T-cell (primary cell): ENCODE results near the gene OPA3. TPM values are rescaled to one million over a fixed set of nuclear protein-coding genes. Genes with fewer than 3 reads are reported as not detected.
A peak's percentile ranks its signal among the peaks of the same experiment; 100 is the strongest.
"Not testable (repeated sequence)": the region's sequence is repeated elsewhere in the genome, so short reads cannot be mapped to it uniquely, and the experiment has no call there.

Source experiments
- ATAC-seq, 4 experiments: fragments of 200-7000 bp in 3 of 4; fragments of 150-1000 bp in 1 of 4; cut with Tn5 transposase; replicated peaks in 1 of 4; 1 replicate in 3 of 4; 2 replicates in 1 of 4; pipeline ENCODE4 v1.10.0; 2021; ENCODE audit warnings: moderate library complexity in 3 of 4, mild to moderate bottlenecking in 2 of 4, moderate number of reproducible peaks in 1 of 4
- CTCF ChIA-PET, 2 donors: fragments of 300-600 bp; sonication (Branson Sonifier 250); formaldehyde crosslinking; loops; one replicate each; lab custom pipeline; 2022; ENCODE audit warnings: antibody characterized with exemption in 2 of 2; lab: Charles Lee
- POLR2A ChIA-PET, 2 donors: fragments of 300-600 bp; sonication (Branson Sonifier 250); formaldehyde crosslinking; loops; one replicate each; lab custom pipeline; 2022; ENCODE audit warnings: antibody characterized with exemption in 2 of 2; lab: Charles Lee
- DNase-seq, 35 experiments: peaks; one replicate each; pipeline versions ENCODE4 v3.0.0 to v3.0.0-alpha.2; 2013 to 2023
- H3K27ac ChIP-seq: one replicate; pipeline ENCODE4 v1.5.1; 2013; ENCODE audit warnings: low read length
- H3K27me3 ChIP-seq, 2 experiments: replicated peaks in 1 of 2; 1 replicate in 1 of 2; 2 replicates in 1 of 2; pipeline versions ENCODE4 v1.6.1 to v1.7.0; 2013; ENCODE audit warnings: low read length in 1 of 2, mixed read lengths in 1 of 2; ENCODE audit not compliant: control insufficient read depth in 2 of 2, insufficient read depth in 2 of 2; ENCODE audit errors: extremely low read depth in 1 of 2
- H3K36me3 ChIP-seq, 2 donors: 1 replicate in 1 of 2; 2 replicates in 1 of 2; pipeline versions ENCODE4 v1.6.1 to v1.7.0; 2013; ENCODE audit warnings: low read length in 1 of 2; ENCODE audit not compliant: control insufficient read depth in 2 of 2, insufficient read depth in 1 of 2; ENCODE audit errors: extremely low read depth in 1 of 2
- H3K4me1 ChIP-seq, 2 experiments: 1 replicate in 1 of 2; 2 replicates in 1 of 2; pipeline versions ENCODE4 v1.6.1 to v1.7.0; 2013; ENCODE audit warnings: low read length in 2 of 2, mixed read lengths in 1 of 2; ENCODE audit not compliant: insufficient read depth in 2 of 2, control insufficient read depth in 1 of 2; ENCODE audit errors: extremely low read depth in 1 of 2
- H3K4me3 ChIP-seq, 2 donors: 1 replicate in 1 of 2; 2 replicates in 1 of 2; pipeline versions ENCODE4 v1.5.1 to v1.7.0; 2013; ENCODE audit warnings: mild to moderate bottlenecking in 2 of 2, low read length in 1 of 2, moderate library complexity in 1 of 2; ENCODE audit not compliant: control insufficient read depth in 1 of 2; ENCODE audit errors: extremely low read depth in 1 of 2
- H3K9me3 ChIP-seq: 2 replicates; pipeline ENCODE4 v1.7.0; 2013
- H3K27ac Mint-ChIP-seq, 2 donors: one replicate each; pipeline ENCODE4 v1.8.0; 2020 to 2021; ENCODE audit warnings: mild to moderate bottlenecking in 2 of 2, mixed read lengths in 2 of 2
- H3K27me3 Mint-ChIP-seq, 2 donors: one replicate each; pipeline ENCODE4 v1.8.0; 2021 to 2022; ENCODE audit warnings: mixed read lengths in 2 of 2
- H3K36me3 Mint-ChIP-seq: one replicate; pipeline ENCODE4 v1.8.0; 2021; ENCODE audit warnings: mixed read lengths
- H3K4me1 Mint-ChIP-seq, 3 donors: one replicate each; pipeline ENCODE4 v1.8.0; 2020 to 2022; ENCODE audit warnings: mixed read lengths in 3 of 3, mild to moderate bottlenecking in 1 of 3
- H3K4me3 Mint-ChIP-seq, 3 donors: one replicate each; pipeline ENCODE4 v1.8.0; 2020 to 2022; ENCODE audit warnings: mild to moderate bottlenecking in 3 of 3, mixed read lengths in 3 of 3, moderate library complexity in 3 of 3
- H3K9me3 Mint-ChIP-seq, 3 donors: one replicate each; pipeline ENCODE4 v1.8.0; 2020 to 2022; ENCODE audit warnings: mixed read lengths in 3 of 3
- WGBS: methylation state at CpG from one replicate; pipeline ENCODE4 v1.1.5; 2013; ENCODE audit warnings: missing lambda C conversion rate; ENCODE audit not compliant: insufficient coverage; 5-methylcytosine and 5-hydroxymethylcytosine counted together
- total RNA-seq, 35 experiments: library from RNA in 6 of 35; stranded (reverse) in 6 of 35; fragments of 120-200 nt in 1 of 35; gene quantifications; one replicate each; pipeline versions ENCODE4 v1.2.1 to v1.2.4 and lab custom pipeline; 2013 to 2026

Gene OPA3
- total RNA-seq (10 to 100 TPM in 2 of 5 donors, 1 to 10 TPM in 3; 7.9 to 11.4 (median 9.6) TPM), total RNA-seq (lab: John Stamatoyannopoulos, UW) (16.1 to 50.1 (median 26.8) reads per million in 29 experiments)
- total RNA-seq (2013) = 5.4 TPM

GRCh38 chr19:45584332-45585157 lies at the start of gene OPA3:
TSS of gene OPA3 (minus strand) at chr19:45584802. CDS start at chr19:45584764, 38 bp downstream.
- peaks cover 0 to 4% of the 10 kb centered on the region in 2 donors for H3K36me3 ChIP-seq
- ATAC-seq (peak; percentile 85 to 91 (median 91)), DNase-seq (peak; percentile 95 to 100 (median 100))
- Mint-ChIP-seq H3K9me3 (no peaks in the 10 kb centered on the region), H3K36me3 (peaks cover 4% of the 10 kb centered on the region), H3K4me3 (peak within 1 kb of the TSS; percentile 85 to 94 (median 90)), H3K27ac (peak within 1 kb of the TSS; percentile 94 to 100), H3K4me1 (peaks cover 21 to 26% (median 24%) of the 10 kb centered on the region in 3 donors), H3K27me3 (peaks cover 6 to 10% of the 10 kb centered on the region in 2 donors)
- no peaks in the 10 kb centered on the region for H3K9me3 ChIP-seq
- ChIA-PET CTCF (no interaction called here), POLR2A (interaction anchor here in 1 of 2 donors (0.6 kb wide), 1 partner anchor 14 kb away, joined by 9 read pairs; no protein-coding TSS in a partner anchor)
- H3K4me1 ChIP-seq = peaks cover 4 to 18% of the 10 kb centered on the region in 2 experiments
- H3K27me3 ChIP-seq = peaks cover 0 to 12% of the 10 kb centered on the region in 2 experiments
- H3K27ac ChIP-seq = peak within 1 kb of the TSS; percentile 98
- H3K4me3 ChIP-seq = peak within 1 kb of the TSS; percentile 74 to 81
- WGBS = 0% methylated on average over 45 of the region's 63 CpGs

- Histone ChIP-seq H3K4me3 (no peak overlapping the region), H3K9me3 (no peaks in the 10 kb centered on the region), H3K36me3 (peaks cover 7 to 33% of the 10 kb centered on the region in 2 donors), H3K4me1 (no peaks in the 10 kb centered on the region), H3K27ac (no peak overlapping the region), H3K27me3 (no peaks in the 10 kb centered on the region)
- ChIA-PET POLR2A (no interaction called here), CTCF (no interaction called here)
- Mint-ChIP-seq H3K36me3 (peaks cover 9% of the 10 kb centered on the region), H3K4me3 (no peak overlapping the region), H3K9me3 (no peaks in the 10 kb centered on the region), H3K27ac (no peak overlapping the region), H3K27me3 (no peaks in the 10 kb centered on the region), H3K4me1 (no peaks in the 10 kb centered on the region)
- DNase-seq (peak in 3 of 35 experiments; percentile 24 to 47 (median 25)), ATAC-seq (peak in 1 of 4 experiments; percentile 37)
- 78% methylated on average over 18 of the region's 27 CpGs for WGBS
Measured at GRCh38 chr19:45632468-45633196, 48.0 kb upstream of the OPA3 start.

- Mint-ChIP-seq H3K27ac (no peak overlapping the region), H3K9me3 (no peaks in the 10 kb centered on the region), H3K4me1 (peaks cover 0 to 1% (median 0%) of the 10 kb centered on the region in 3 donors), H3K4me3 (no peak overlapping the region), H3K27me3 (no peaks in the 10 kb centered on the region), H3K36me3 (peaks cover 9% of the 10 kb centered on the region)
- no peaks in the 10 kb centered on the region for H3K9me3 ChIP-seq
- H3K36me3 ChIP-seq = peaks cover 9 to 49% of the 10 kb centered on the region in 2 donors
- CTCF ChIA-PET = interaction anchor here in 1 of 2 donors (1.4 kb wide), 1 partner anchor 12 kb away, joined by 4 read pairs; no protein-coding TSS in a partner anchor
- ATAC-seq = no peak
- POLR2A ChIA-PET = no interaction called here
- WGBS = 48% methylated on average over 2 of the region's 2 CpGs
- no peaks in the 10 kb centered on the region for H3K4me1 ChIP-seq
- H3K4me3 ChIP-seq = no peak overlapping the region
- H3K27ac ChIP-seq = no peak overlapping the region
- H3K27me3 ChIP-seq = no peaks in the 10 kb centered on the region
- DNase-seq = no peak
Measured at GRCh38 chr19:45630463-45630862, 45.9 kb upstream of the OPA3 start.

GRCh38 chr19:45629704-45630103 lies 45.1 kb upstream of the OPA3 start:
- Mint-ChIP-seq H3K27ac (no peak overlapping the region), H3K36me3 (peaks cover 11% of the 10 kb centered on the region), H3K27me3 (no peaks in the 10 kb centered on the region), H3K9me3 (no peaks in the 10 kb centered on the region), H3K4me3 (no peak overlapping the region), H3K4me1 (peaks cover 0 to 2% (median 0%) of the 10 kb centered on the region in 3 donors)
- CTCF ChIA-PET = interaction anchor here (0.6 kb wide), 2 partner anchors 90 to 150 kb away, joined by 3 to 4 read pairs; no protein-coding TSS in a partner anchor
- ATAC-seq (no peak), DNase-seq (no peak)
- 76% methylated on average over 3 of the region's 4 CpGs for WGBS
- no peaks in the 10 kb centered on the region for H3K9me3 ChIP-seq
- no peak overlapping the region for H3K4me3 ChIP-seq
- H3K36me3 ChIP-seq = peaks cover 9 to 51% of the 10 kb centered on the region in 2 donors
- H3K4me1 ChIP-seq = no peaks in the 10 kb centered on the region
- H3K27ac ChIP-seq = no peak overlapping the region
- POLR2A ChIA-PET = no interaction called here
- H3K27me3 ChIP-seq = no peaks in the 10 kb centered on the region

- H3K27ac Mint-ChIP-seq, H3K4me1 Mint-ChIP-seq, H3K27ac ChIP-seq, H3K4me3 Mint-ChIP-seq, CTCF ChIA-PET, H3K4me1 ChIP-seq, H3K27me3 Mint-ChIP-seq, DNase-seq, H3K4me3 ChIP-seq, H3K9me3 Mint-ChIP-seq, H3K27me3 ChIP-seq, POLR2A ChIA-PET, ATAC-seq, H3K9me3 ChIP-seq: not testable (repeated sequence)
- 93% methylated on average over 2 of the region's 7 CpGs for WGBS
- H3K36me3 Mint-ChIP-seq = peaks cover 19% of the 10 kb centered on the region
- peaks cover 9 to 61% of the 10 kb centered on the region in 2 donors for H3K36me3 ChIP-seq
Measured at GRCh38 chr19:45628219-45628618, 43.6 kb upstream of the OPA3 start.

GRCh38 chr19:45623984-45624383 lies 39.4 kb upstream of the OPA3 start:
- CTCF ChIA-PET = no interaction called here
- H3K4me3 ChIP-seq = no peak overlapping the region
- Mint-ChIP-seq H3K36me3 (peaks cover 36% of the 10 kb centered on the region), H3K4me1 (peaks cover 0 to 2% (median 0%) of the 10 kb centered on the region in 3 donors), H3K27ac (no peak overlapping the region), H3K27me3 (no peaks in the 10 kb centered on the region), H3K9me3 (no peaks in the 10 kb centered on the region), H3K4me3 (no peak overlapping the region)
- H3K36me3 ChIP-seq = peaks cover 19 to 62% of the 10 kb centered on the region in 2 donors
- DNase-seq (no peak), ATAC-seq (no peak)
- WGBS = 100% methylated on average over 1 of the region's 1 CpG
- no peaks in the 10 kb centered on the region for H3K27me3 ChIP-seq
- H3K4me1 ChIP-seq = no peaks in the 10 kb centered on the region
- POLR2A ChIA-PET = no interaction called here
- no peaks in the 10 kb centered on the region for H3K9me3 ChIP-seq
- no peak overlapping the region for H3K27ac ChIP-seq
